T-helper 2 cell treated with Interferon-gamma antibody and Interleukin-4, amounts not matched to agents 100 ng/mL and 5 ng/mL, for 36 hours (primary cell): ENCODE measurements around the gene STK32A. TPM values are rescaled to one million over a fixed set of nuclear protein-coding genes. Genes with fewer than 3 reads are reported as not detected.

Source experiments
- intact Hi-C: fragments of 100-400 bp; cut with micrococcal nuclease; formaldehyde crosslinking; loops from one replicate; pipeline ENCODE4 v1.15.1; 2023
- total RNA-seq: library from RNA; stranded (reverse); gene quantifications from 2 replicates; pipeline ENCODE4 v1.2.3, GENCODE V29; 2022

Gene STK32A
- total RNA-seq, 1 donor from 2014 or later: not detected

DNA sequence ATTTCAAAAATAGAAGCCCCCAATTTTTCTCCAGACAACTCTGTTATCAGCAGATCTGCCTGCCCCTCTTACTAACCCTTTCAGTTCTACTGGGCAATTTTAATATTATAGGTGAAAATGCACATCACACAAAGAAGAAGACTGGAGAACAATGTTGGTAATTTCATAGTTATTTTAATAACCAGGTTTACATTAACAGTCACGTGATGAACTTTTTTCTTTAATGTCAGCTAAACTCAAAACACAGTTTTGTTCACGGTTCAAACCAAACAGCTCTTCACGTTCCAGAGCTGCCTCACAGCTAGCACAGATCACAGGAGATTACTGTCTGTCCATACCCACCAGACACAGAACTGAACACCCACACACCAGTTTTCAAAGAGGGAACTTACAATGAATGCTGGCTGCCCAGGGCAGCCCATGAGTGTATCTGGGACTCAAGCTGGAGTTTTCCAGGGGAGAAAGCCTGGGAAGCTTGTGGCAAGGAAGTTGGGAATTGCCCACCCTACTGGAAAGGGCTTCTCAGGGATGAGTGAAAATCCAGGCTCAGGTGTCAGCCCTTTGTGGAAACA lies 155.9 kb downstream of the STK32A start:
- intact Hi-C loops: no loop called here

GRCh38 chr5:147391781-147392180 lies 157.0 kb downstream of the STK32A start:
- intact Hi-C loops: no loop called here

- intact Hi-C loops: no loop called here
These were observed 159.2 kb downstream of the STK32A start for GRCh38 chr5:147393874-147394672.

DNA sequence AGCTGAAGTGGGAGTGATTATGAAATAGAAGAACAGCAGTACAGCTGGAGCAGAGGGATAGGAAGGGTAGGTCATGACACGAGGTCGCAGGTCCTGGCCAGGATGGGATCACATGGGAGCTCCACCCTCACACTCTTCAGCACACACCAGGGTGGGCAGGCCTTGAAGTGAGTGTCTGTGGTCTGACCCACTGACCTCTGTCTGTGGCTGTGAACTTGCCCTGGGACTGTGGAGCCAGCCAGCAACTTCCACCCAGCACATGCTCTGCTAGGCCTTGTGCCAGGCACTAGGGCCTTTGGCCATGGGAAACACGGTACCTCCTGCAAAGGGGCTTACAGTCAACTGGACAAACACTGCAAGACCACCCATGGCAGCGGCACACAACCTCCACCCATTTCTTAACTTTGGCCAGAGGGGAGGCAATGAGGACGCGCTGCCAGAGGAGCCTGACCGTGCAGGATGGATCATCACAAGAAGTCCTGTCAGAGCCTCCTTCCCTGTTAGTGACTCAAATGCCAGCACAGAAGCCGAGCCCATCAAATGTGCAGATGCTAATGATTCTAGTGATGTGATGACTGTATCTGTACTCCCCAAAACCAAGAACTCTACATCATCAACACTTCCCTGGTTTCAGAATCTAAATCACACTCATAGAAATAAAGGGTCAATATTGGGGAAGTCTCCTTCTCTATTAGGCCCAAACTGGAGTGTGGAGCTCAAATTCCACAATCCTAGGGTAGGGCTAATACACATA lies 161.4 kb downstream of the STK32A start:
- intact Hi-C loops: no loop called here

DNA sequence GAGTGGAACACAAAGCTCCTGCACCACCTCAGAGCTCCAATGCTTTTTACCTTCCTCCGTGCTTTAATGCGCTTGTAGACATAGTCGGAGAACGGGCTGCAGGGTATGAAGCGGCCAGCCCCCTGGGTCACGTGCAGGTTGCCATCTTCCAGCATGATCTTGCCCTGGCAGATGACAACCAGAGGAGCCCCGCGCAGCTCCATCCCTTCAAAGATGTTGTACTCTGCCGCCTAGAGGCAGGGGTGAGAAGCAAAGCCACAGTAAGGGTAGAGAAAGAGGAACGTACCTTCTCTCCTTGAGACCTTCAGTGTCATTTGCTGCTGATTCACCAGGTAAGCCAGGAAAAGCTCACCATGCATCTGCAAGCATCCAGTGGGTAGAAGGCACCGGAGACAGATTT lies 162.8 kb downstream of the STK32A start:
- intact Hi-C loops: no loop called here

- intact Hi-C loops: no loop called here
These were observed 164.0 kb downstream of the STK32A start for GRCh38 chr5:147398860-147399259.

GRCh38 chr5:147400126-147400809 lies 165.4 kb downstream of the STK32A start:
- intact Hi-C loops: no loop called here

DNA sequence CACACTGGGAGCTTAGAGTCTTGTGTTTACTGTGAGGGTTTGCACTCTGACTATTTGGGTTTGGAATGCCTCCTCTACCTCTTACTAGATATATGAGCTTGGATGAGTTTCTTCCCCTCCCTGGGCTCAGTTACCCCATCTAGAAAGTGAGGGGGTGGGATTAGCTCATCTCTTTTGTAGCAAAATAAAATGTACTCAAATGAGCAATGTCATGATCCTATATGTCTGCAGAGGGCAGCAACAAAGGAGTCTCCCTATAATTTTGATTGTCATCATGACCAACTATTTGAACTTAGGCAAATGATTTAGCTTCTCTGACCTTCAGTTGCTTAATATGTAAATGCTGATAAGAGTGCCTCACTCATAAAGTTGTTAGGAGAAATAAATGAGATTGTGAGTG lies 166.1 kb downstream of the STK32A start:
- intact Hi-C loops: no loop called here

DNA sequence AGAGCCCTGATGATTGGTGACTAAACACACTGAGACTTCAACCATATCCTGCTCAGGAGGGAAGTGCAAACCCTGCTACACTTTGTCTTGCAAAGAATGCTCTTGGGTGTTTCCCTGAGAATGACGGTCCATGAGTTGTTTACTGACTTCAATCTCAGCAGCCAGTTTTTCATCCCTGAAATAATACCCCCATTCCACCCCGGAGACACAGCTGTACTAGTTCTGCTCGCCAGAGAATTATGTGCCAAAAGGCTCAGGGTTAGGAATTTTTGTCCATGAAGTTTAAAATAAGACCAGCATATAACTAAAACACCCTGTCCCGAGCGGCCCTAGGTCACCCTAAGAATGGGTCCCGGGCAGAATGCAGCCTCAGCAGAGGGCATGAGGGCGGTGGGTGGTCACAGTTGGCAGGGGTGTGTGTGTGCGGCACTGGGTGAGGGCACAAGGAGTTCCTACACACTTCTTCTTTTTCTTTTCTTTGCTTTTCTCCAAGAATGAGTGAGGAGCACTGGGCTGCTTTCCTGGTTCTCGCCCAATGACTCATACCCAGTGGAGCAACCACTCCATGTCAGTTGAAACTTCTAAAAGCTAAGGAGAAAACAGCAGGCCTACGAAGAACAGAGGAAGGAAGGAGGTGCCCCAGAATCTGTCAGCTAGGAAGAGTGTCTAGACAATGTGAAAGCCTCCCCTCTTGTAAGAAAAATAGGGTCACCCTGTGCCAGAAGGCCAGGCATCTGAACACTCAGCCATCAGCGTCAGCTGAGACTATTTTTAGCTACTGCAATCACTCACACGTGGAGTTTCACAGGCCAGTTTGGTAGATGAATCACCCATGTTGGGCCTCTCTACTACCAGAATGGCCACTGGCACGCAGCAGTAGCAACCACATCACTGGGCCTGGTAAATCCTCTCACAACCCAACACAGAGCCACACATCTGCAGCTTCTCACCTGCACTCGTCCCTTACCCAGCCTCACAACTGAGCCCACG lies 169.1 kb downstream of the STK32A start:
- intact Hi-C loops: no loop called here

- intact Hi-C loops: no loop called here
These were observed 169.9 kb downstream of the STK32A start for GRCh38 chr5:147404706-147405105.

DNA sequence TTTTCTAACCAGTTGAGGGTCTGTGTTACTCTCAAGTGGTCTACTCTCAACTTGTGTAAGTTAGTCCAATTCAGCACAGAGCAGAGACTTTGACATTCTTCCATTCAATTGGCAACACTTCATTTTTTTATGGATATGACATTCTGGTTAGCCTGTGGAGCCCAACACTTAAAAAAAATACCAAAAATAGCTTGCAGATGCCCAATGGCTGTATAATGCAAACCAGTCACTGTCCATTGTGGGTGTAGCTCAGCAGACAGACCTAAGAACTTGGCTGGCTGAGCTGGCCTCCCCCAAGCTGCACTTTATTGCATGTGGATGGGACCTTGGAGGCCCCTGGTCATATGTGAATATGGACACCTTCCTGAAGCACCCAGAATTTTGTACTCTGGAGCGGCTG lies 171.8 kb downstream of the STK32A start:
- intact Hi-C loops: no loop called here

DNA sequence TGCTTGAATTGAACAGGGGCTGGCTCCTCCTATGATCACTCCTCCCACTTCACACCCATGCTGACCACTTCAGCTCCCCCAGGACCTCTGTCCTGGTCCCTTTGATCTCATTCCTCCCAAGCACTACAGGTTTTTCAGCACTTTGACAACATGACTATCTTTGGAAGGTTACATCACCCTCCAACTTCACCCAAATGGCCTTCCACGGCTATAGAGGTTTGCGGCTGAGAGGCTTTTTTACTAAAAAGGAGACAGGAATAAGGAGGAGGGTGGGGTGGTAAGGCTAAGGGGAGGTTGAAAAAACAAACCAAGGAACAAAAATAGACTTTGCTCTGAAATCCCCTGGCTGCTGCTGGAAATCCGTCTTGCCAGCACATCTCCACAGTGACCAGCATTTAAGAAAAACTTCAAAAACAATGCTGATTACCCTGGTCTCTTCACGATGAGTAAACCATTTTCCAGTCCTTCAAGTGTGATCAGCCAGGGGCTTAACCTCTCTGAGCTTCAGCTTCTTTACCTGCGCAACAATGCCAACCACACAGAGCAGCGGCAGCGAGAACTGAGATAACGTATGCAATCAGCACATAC lies 172.4 kb downstream of the STK32A start:
- intact Hi-C loops: no loop called here

DNA sequence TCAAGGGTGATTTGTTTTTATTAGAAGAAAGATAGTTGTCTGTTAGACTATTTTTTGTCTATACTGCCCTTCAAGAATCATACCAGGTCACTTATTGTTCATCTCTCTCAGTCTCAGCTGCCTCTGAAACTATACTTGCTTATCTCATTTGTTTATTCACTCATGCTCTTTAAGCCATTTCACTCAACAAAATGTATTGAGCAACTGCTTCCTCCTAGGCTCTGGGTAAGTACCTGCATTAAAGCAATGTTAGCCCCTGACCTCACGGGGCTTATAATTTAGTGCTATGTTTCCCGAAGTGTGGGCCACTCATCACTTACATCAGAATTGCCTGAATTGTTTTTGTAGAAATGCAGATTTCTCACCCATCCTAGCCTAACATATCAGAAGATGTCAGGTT lies 174.2 kb downstream of the STK32A start:
- intact Hi-C loops: no loop called here

DNA sequence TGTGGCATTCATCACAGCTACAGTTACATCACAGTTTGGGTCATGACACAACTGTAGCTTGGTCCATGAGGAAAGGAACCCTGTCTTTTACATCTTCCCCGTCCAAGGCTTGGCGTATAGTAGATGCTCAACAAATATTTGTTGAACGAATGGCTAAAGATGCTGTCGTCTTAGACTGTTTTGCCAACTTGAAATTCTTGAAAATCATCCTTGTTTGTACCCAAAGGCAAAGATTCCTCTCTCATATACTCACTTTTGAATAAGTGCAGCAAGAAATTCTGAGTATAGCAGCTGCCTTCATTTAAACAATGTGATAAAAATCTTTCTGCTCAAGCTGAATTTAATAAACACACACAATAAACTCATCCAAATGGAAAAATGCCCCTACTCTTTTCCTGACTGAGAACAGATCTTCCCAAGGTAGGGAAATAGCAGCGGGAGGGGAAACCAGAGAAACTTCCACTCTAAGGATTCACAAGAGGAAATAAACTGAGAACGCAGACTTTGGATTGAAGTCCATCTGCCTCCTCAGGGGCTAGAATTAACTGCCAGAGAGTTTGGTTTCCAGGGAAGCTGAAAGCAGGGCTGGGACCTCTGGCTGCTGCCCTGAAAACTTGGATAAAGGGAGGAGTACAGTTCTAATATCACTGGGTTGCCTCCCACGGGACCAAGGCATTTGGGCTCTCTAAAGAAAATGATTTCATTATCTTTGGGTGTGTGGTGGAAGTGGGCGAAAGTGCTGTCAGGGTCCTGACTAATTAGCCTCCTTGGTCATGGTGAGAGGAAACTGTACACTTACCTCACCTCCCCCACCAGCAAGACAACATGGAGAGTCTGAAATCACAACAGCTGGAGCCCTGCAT lies 175.9 kb downstream of the STK32A start:
- intact Hi-C loops: no loop called here

DNA sequence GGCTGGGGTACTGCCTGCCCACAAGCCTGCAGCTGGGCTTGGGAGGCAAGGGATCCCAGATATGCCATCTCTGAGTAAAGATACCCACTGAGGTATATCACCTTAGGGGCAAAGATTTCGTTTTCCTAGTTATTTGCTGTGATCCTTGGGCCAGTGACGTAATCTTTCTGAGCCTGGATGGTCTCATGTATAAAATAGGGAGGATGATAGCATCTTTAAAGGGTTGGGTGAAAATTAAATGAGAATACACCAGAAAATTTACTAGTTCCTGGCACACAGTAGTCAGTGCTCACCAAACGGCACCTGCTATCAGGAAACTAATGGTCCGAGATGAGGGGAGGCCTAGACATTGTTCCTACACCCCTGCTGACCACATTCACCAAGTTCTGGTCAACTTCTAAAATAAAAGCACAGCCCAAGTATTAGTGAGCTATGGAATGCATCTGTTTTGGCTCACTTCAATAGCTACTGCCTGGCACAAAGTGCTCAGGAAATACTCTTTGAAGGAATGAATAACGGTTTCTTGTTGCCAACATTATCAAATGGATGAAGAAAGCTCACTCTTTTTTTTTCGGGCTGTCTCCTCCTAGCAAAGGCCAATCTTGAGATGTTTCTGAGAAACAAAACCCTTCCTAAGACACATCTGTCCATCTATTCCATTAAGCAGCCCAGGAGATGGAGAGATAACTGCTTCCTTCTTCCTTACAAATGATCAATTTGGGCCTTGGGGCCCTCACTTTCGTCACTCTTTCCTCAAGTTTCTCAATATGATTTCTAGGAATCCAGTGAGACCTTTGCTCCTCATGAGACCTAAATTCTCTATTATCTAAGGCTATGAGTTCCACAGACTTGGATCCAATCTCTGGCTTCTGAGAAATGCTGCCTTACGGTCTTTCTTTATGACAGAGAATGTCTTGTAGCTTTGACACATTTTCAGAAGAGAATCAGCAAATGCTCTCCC lies 176.8 kb downstream of the STK32A start:
- intact Hi-C loops: no loop called here

DNA sequence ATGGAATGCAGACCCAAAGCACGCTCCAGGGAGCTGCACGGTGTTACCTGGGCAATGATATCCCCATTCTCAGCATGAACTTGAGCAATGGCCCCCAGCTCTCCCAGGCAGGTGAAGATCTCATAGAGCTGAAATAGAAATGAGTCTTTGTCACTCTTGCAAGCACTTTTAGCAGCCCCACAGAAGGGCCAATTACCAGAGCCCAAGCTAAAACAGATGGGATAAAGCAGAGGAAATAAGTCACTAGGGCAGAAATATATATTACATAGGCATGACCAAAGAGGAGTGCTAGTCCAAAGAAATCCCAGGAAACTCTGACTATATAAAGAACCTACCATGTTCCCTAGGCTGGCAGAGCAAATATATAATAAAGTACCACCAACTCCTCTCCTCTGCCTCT lies 177.7 kb downstream of the STK32A start:
- intact Hi-C loops: no loop called here

DNA sequence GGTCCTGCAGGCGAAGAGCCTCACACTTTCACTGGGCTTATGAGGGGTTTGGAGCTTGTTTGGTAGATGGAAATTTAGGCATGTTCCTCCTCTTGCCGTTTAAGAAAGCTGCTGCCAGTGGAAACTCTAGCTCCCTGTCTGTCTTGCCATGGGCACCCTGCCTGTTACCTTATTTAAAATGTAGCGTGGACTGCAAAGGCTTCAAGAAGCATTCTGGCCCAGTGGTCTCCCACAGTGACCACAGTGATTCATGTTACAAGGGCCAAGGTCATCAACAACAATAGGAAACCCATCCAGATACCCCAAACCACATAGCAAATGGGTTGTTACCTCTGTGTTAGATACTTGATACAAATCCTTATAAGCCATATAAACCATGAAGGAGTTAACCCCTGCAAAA lies 178.4 kb downstream of the STK32A start:
- intact Hi-C loops: no loop called here

GRCh38 chr5:147415651-147416050 lies 180.8 kb downstream of the STK32A start:
- intact Hi-C loops: no loop called here
